GM21526 (cell line): ENCODE measurements around the gene OR2T34.
A peak's percentile ranks its signal among the peaks of the same experiment; 100 is the strongest.
"Not testable (repeated sequence)": the region's sequence is repeated elsewhere in the genome, so short reads cannot be mapped to it uniquely, and the experiment has no call there.

Experiments used
- ATAC-seq: cut with Tn5 transposase; IDR thresholded peaks from one replicate; pipeline ENCODE4 v1.9.1; 2021; ENCODE audit warnings: moderate library complexity; ENCODE audit not compliant: unreplicated experiment, low FRiP score

The OR2T34 gene

DNA sequence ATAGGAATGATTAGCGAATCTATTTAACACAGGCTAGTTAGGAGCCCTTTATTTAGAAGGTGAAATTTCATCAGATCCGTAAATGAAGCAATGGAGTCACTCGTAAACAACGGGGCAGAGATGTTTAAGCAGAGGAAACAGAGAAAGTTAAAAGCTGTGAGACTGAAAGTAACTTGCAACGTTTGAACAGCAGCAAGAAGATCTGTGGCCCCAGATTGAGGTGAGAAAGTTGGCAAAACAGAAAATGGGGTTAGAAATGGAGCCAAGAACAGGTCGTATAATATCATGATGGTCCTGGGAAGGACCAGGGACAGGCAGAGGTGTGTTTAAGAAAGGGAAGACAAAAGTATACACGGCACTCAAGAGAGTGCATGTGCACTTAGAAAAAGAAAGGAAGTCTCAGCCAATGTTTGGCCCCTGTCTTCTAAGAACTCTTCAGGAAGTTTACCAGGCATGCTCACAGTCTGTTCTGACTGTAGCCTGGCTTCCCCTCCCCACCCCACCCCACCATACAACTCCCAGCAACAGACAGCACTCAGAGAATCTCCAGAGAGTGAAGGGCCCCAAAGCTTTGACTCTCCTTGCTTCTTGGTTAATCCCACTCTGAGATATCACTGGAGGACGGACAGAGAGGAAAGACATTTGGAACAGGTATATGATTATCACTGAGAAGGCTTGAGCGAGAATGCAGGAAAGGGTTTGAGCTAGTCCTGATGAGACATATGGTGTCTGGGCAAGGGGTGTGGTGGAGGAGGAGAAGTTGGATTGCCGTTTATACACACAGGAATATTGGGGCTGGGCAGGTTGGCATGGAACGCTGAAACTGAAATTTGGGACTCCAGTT, 8.8 kb downstream of the OR2T34 start:
- ATAC-seq, result peak; percentile 62

DNA sequence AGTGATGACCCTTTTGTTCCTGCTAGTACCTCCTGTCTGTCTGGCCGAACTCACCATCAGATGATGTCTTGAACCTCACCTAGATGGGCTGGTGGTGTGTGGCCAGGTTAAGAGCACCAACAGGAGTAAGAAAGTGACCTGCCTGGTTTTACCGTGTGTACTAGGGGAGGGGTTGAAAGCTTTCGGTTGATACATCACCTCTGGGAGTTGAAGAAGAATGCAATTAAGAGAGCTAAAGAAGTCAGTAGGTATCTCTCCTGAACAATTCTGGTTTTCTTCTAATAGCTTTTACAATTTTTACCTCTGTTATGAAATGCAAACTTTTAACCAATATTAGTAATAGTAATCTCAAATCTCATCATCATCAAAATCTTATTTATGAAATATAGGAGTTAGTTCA, 11.9 kb downstream of the OR2T34 start, which contains the start of gene OR2T29:
OR2T29 (minus strand) TSS at position 101 of the 400 bp plus-strand sequence. CDS start 3,281 bp downstream, outside the sequence.
- not testable (repeated sequence) for ATAC-seq

DNA sequence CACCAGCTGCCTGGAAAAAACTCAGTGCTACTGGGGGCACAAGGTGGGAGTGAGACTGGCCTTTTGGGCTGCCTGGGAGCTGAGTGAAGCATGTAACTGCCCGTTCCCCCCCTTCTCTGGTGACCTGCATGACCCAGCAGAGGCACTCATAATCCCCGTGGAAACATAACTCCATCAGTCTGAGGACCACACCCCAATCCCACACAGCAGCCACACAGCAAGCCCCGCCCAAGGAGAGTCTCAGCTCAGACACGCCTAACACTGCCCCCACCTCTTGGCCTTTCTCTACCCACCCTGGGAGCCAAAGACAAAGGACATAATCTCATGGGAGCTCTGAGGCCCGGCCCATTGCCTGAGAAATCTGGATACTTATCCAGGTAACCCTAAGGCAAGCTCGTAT, 23.5 kb downstream of the OR2T34 start:
- not testable (repeated sequence) for ATAC-seq

DNA sequence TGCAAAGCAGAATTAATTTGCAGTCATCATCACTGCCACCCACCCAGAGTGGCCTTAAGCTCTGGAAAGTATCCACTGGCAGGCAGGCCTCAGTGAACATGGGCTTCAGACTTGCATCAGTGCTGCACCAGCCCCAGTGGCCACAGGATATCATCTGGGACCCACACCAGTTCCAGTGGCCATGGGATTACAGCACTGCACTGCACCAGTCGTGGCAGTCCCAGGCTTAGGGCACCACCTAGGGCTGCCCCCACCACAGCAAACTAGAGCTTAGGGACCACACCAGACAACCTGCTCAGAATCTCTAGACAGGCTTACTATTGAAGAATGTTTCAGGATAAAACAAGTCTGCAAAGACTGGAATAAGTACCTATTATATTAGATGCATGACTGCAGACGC, 27.2 kb downstream of the OR2T34 start:
- not testable (repeated sequence) for ATAC-seq

DNA sequence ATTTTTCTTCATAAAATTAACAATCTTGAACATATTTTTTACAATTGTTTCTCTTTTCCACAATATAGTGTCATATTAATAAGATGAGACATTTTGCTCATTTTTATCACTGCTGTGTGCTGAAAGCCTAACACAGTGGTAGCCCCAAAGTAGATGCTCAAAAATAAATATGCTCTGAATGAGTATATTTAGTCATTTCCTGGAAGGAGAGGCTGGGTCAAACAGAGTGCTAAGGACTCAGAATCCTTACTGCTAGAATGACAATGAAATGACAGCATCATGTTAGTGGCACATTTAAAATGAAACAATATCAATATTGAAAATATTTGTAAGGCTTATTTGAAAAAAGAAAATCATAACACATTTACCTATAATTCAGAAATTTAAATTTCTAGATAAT, 37.1 kb downstream of the OR2T34 start:
- not testable (repeated sequence) for ATAC-seq
